HG02763 (cell line): ENCODE measurements around the gene SMU1.
A peak's percentile ranks its signal among the peaks of the same experiment; 100 is the strongest.

Experiments
- ATAC-seq: cut with Tn5 transposase; IDR thresholded peaks from one replicate; pipeline ENCODE4 v1.9.1; 2021; ENCODE audit warnings: mild to moderate bottlenecking, moderate library complexity; ENCODE audit not compliant: unreplicated experiment

Gene SMU1

GRCh38 chr9:33076046-33077004 is at the start of gene SMU1:
SMU1 (minus strand) TSS chr9:33076674; CDS start chr9:33076608, 66 bp downstream.
- peak; percentile 98 for ATAC-seq

- no peak for ATAC-seq
These were observed 49.0 kb upstream of the SMU1 start for GRCh38 chr9:33125461-33125860.

GRCh38 chr9:33124751-33125381 is 48.4 kb upstream of the SMU1 start:
- ATAC-seq, result peak; percentile 73

GRCh38 chr9:33124046-33124445 is 47.6 kb upstream of the SMU1 start:
- no peak for ATAC-seq

GRCh38 chr9:33123407-33124031 is 47.0 kb upstream of the SMU1 start:
- ATAC-seq, result no peak

- no peak for ATAC-seq
These were observed 44.1 kb upstream of the SMU1 start for GRCh38 chr9:33120620-33121019.

- ATAC-seq, result no peak
These were observed 41.3 kb upstream of the SMU1 start for GRCh38 chr9:33117796-33118195.

- no peak for ATAC-seq
These were observed 40.8 kb upstream of the SMU1 start for GRCh38 chr9:33117306-33117705.

GRCh38 chr9:33116860-33117259 is 40.4 kb upstream of the SMU1 start:
- no peak for ATAC-seq

GRCh38 chr9:33114746-33115145 is 38.3 kb upstream of the SMU1 start:
- no peak for ATAC-seq

- no peak for ATAC-seq
These were observed 37.5 kb upstream of the SMU1 start for GRCh38 chr9:33113799-33114547.

- ATAC-seq, result no peak
These were observed 35.6 kb upstream of the SMU1 start for GRCh38 chr9:33112094-33112493.

- no peak for ATAC-seq
These were observed 35.2 kb upstream of the SMU1 start for GRCh38 chr9:33111631-33112030.

GRCh38 chr9:33110686-33111085 is 34.2 kb upstream of the SMU1 start:
- ATAC-seq, result no peak

- ATAC-seq, result no peak
These were observed 33.5 kb upstream of the SMU1 start for GRCh38 chr9:33109850-33110595.

- ATAC-seq, result no peak
These were observed 32.6 kb upstream of the SMU1 start for GRCh38 chr9:33109097-33109496.

- no peak for ATAC-seq
These were observed 32.0 kb upstream of the SMU1 start for GRCh38 chr9:33108472-33108871.

GRCh38 chr9:33107762-33108161 is 31.3 kb upstream of the SMU1 start:
- ATAC-seq, result no peak

- ATAC-seq, result no peak
These were observed 30.6 kb upstream of the SMU1 start for GRCh38 chr9:33106827-33107621.
